Lung (tissue), 12 donors: Measurements from ENCODE around the gene PPP2R5B. TPM values are rescaled to one million over a fixed set of nuclear protein-coding genes. Genes with fewer than 3 reads are reported as not detected.

Experiments
- ATAC-seq: fragments of 200-7000 bp; cut with Tn5 transposase; one replicate; pipeline ENCODE4 v1.9.1; 2020; ENCODE audit warnings: moderate number of reproducible peaks; ENCODE audit not compliant: insufficient read depth, low FRiP score
- DNase-seq, 3 donors: peaks; one replicate each; pipeline ENCODE4 v3.0.0-alpha.2; 2013 to 2017
- H3K27ac ChIP-seq, 2 donors: one replicate each; pipeline ENCODE4 v1.5.1; 2013; ENCODE audit warnings: mild to moderate bottlenecking in 2 of 2, moderate library complexity in 2 of 2, control low read depth in 1 of 2, inconsistent platforms in 1 of 2, low read depth in 1 of 2, low read length in 1 of 2
- H3K27me3 ChIP-seq, 3 donors: one replicate each; pipeline ENCODE4 v1.5.1; 2013; ENCODE audit warnings: low read length in 2 of 3; ENCODE audit not compliant: control insufficient read depth in 3 of 3, insufficient read depth in 3 of 3
- H3K36me3 ChIP-seq, 4 donors: one replicate each; pipeline ENCODE4 v1.5.1; 2013; ENCODE audit warnings: low read length in 4 of 4, mild to moderate bottlenecking in 1 of 4, moderate library complexity in 1 of 4; ENCODE audit not compliant: control insufficient read depth in 4 of 4, insufficient read depth in 4 of 4
- H3K4me1 ChIP-seq, 5 donors: one replicate each; pipeline ENCODE4 v1.5.1; 2013; ENCODE audit warnings: low read length in 5 of 5, mild to moderate bottlenecking in 2 of 5, moderate library complexity in 1 of 5; ENCODE audit not compliant: control insufficient read depth in 5 of 5, insufficient read depth in 5 of 5
- H3K4me3 ChIP-seq: one replicate; pipeline ENCODE4 v1.5.1; 2013; ENCODE audit warnings: mild to moderate bottlenecking, control low read depth, moderate library complexity
- H3K9ac ChIP-seq, 2 donors: one replicate each; pipeline ENCODE4 v1.5.1; 2013; ENCODE audit warnings: low read length in 2 of 2, control low read depth in 1 of 2; ENCODE audit not compliant: insufficient read depth in 1 of 2
- H3K9me3 ChIP-seq, 4 donors: one replicate each; pipeline ENCODE4 v1.5.1; 2013; ENCODE audit warnings: low read length in 3 of 4, mild to moderate bottlenecking in 1 of 4, moderate library complexity in 1 of 4; ENCODE audit not compliant: control insufficient read depth in 4 of 4, insufficient read depth in 3 of 4
- WGBS, 2 donors: extraction: QIAGEN DNeasy Blood & Tissue Kit; methylation state at CpG; one replicate each; pipeline ENCODE4 v1.1.7; 2013; 5-methylcytosine and 5-hydroxymethylcytosine counted together
- polyA plus RNA-seq, 2 donors: library from polyadenylated mRNA; stranded (reverse); fragments of 200-250 nt; gene quantifications; one replicate each; pipeline ENCODE4 v1.2.1, GENCODE V29; 2013
- total RNA-seq, 2 donors: library from RNA; depleted of rRNA in 1 of 2; stranded (reverse); fragments of >200 nt in 1 of 2; gene quantifications; one replicate each; pipeline ENCODE4 v1.2.1, GENCODE V29; 2014 to 2021
- TF ChIP-seq, protein P1 (sequence below): IDR thresholded peaks from 2 replicates; pipeline ENCODE4 v1.5.1; 2012; ENCODE audit warnings: mild to moderate bottlenecking; ENCODE audit errors: control extremely low read depth, extremely low read depth
- donor health status: control.
- donor health status: control.
- donor health status: Bipolar disorder and iron deficiency.
- donor health status: healthy.
- donor health status: DM: yes; HTN: yes; CAD: no.

The PPP2R5B gene
- total and polyA plus RNA-seq, 4 donors: 9.8 to 27.8 (median 17.3) TPM

DNA sequence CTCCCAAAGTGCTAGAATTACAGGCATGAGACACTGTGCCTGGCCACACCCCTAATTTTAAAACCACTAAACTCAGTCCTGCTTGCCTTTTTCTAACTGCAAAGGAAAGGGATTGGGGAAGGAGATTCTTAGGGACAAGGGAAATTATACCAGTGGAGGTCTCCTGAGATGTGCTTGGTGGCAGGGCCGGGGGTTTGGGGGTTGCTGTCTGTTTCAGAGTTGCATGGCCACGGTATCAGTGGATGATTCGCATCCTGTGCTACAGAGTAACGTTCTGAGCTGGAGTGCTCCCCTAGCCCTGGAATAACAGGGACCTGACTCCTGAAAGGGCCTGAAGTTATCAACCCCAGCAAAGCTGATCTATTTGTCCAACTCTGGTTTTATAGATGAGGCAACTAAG is 12.1 kb downstream of the PPP2R5B start:
- Histone ChIP-seq H3K27ac (no peak overlapping the region), H3K4me3 (no peak overlapping the region), H3K27me3 (no peaks in the 10 kb centered on the region), H3K9ac (no peak overlapping the region), H3K36me3 (peaks cover 0 to 29% (median 6%) of the 10 kb centered on the region in 4 donors), H3K9me3 (no peaks in the 10 kb centered on the region), H3K4me1 (peaks cover 0 to 4% (median 0%) of the 10 kb centered on the region in 5 donors)
- WGBS, 2 donors: 75 to 83% methylated on average over 4 of the region's 4 CpGs
- DNase-seq: no peak
- ATAC-seq: no peak
- TF ChIP-seq, protein P1, sequence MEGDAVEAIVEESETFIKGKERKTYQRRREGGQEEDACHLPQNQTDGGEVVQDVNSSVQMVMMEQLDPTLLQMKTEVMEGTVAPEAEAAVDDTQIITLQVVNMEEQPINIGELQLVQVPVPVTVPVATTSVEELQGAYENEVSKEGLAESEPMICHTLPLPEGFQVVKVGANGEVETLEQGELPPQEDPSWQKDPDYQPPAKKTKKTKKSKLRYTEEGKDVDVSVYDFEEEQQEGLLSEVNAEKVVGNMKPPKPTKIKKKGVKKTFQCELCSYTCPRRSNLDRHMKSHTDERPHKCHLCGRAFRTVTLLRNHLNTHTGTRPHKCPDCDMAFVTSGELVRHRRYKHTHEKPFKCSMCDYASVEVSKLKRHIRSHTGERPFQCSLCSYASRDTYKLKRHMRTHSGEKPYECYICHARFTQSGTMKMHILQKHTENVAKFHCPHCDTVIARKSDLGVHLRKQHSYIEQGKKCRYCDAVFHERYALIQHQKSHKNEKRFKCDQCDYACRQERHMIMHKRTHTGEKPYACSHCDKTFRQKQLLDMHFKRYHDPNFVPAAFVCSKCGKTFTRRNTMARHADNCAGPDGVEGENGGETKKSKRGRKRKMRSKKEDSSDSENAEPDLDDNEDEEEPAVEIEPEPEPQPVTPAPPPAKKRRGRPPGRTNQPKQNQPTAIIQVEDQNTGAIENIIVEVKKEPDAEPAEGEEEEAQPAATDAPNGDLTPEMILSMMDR: no peak

DNA sequence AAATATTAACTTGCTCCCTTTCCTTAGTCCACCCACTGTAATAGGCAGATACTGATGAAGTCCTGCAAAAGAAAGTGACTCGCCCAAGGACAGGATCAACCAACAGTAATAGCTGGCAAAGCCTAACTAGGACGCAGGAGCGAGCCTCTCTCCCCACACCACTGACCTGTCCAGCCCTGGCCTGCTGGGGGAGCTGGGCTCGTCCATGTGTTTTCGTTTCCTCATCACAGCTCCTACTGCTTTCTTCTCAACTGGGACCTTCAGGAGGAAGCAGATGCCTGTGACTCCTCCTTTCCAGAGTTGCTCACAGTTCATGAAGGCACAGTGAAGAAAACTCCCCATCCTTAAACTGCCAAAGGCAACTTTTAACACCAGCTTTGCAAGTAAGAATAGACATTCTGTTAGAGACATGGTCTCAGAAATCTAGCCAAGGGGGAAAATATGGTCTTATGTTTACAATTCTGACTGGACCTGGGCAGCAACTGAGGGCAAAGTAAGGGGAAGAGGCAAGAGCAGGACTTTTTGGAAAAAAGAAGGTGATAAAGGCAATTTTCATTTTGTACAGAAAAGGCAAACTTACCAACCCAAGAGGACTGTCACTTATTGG is 22.8 kb downstream of the PPP2R5B start:
- Histone ChIP-seq H3K4me1 (no peaks in the 10 kb centered on the region), H3K4me3 (no peak overlapping the region), H3K9me3 (no peaks in the 10 kb centered on the region), H3K36me3 (no peaks in the 10 kb centered on the region), H3K27ac (no peak overlapping the region), H3K9ac (no peak overlapping the region), H3K27me3 (no peaks in the 10 kb centered on the region)
- ATAC-seq (no peak), DNase-seq (no peak)
- 67 to 69% methylated on average over 5 of the region's 5 CpGs for WGBS, 2 donors
- TF ChIP-seq, protein P1: no peak

DNA sequence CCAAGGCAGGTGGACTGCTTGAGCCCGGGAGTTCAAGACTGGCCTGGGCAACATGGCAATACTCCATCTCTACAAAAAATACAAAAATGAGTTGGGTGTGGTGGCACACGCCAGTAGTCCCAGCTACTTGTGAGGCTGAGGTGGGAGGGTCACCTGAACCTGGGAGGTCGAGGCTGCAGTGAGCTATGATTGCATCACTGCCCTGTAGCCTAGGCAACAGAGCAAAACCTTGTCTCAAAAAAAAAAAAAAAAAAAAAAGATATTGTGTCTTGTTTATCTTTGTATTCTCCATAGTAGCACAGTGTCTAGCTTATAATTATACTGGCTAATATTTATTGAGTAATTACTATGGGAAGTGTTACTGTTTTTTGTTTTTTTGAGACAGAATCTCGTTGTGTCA is 27.0 kb downstream of the PPP2R5B start:
- DNase-seq (no peak), ATAC-seq (no peak)
- Histone ChIP-seq H3K4me1 (no peaks in the 10 kb centered on the region), H3K9me3 (no peaks in the 10 kb centered on the region), H3K36me3 (no peaks in the 10 kb centered on the region), H3K4me3 (no peak overlapping the region), H3K27ac (no peak overlapping the region), H3K9ac (no peak overlapping the region), H3K27me3 (no peaks in the 10 kb centered on the region)
- WGBS, 2 donors: 70 to 79% methylated on average over 4 of the region's 4 CpGs
- TF ChIP-seq, protein P1: no peak

DNA sequence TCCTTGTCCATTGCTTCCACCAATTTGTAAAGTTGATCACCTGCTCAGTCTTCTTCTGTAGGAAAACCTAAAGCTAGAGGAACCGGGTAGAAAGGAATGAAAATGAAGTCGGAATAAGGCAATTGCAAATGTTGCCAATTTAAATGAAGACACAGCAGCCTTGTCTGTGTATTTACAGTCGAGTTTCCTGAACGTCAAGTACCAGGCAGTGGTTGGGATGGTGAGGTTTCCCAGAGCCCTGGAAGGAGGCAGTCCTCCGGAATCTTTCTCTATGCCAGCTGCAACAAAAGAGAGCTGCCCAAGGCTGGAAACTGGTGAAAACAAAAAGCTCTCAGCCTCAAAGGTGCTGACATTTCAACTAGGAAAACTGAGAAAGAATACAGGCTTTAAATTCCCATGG is 29.7 kb downstream of the PPP2R5B start:
- DNase-seq (no peak), ATAC-seq (no peak)
- H3K4me1 ChIP-seq: no peaks in the 10 kb centered on the region
- 36 to 46% methylated on average over 5 of the region's 5 CpGs for WGBS, 2 donors
- no peak overlapping the region for H3K4me3 ChIP-seq
- no peaks in the 10 kb centered on the region for H3K36me3 ChIP-seq
- no peaks in the 10 kb centered on the region for H3K9me3 ChIP-seq
- no peaks in the 10 kb centered on the region for H3K27me3 ChIP-seq
- TF ChIP-seq, protein P1: no peak
- H3K27ac ChIP-seq: no peak overlapping the region
- no peak overlapping the region for H3K9ac ChIP-seq
